DND-41 (cell line): ENCODE results near the gene ACADM.

Experiments
- CTCF ChIP-seq: IDR thresholded peaks from 2 replicates; pipeline ENCODE4 v1.5.1; 2012; ENCODE audit warnings: borderline replicate concordance, low read length, moderate library complexity, mild to moderate bottlenecking; ENCODE audit not compliant: poor library complexity, severe bottlenecking; ENCODE audit errors: extremely low read depth
- EZH2 ChIP-seq: IDR thresholded peaks from 3 replicates; pipeline ENCODE4 v1.6.1; 2012; ENCODE audit warnings: borderline replicate concordance, low read depth, mild to moderate bottlenecking, moderate library complexity, low read length, inconsistent platforms; ENCODE audit not compliant: severe bottlenecking

- TF ChIP-seq CTCF (no peak), EZH2 (no peak)
Measured at GRCh38 chr1:75712306-75712705, 12.2 kb upstream of the ACADM start.
